PC-3 (cell line): ENCODE data around the gene TANGO6.

ENCODE experiments used
- EZH2 ChIP-seq: fragments of 300-600 bp; sonication (generic); IDR thresholded peaks from one replicate; pipeline ENCODE4 v1.6.1; 2017; ENCODE audit warnings: antibody characterized with exemption, mild to moderate bottlenecking, low read length; ENCODE audit not compliant: unreplicated experiment
- TF ChIP-seq, protein P1 (sequence below): fragments of 300-600 bp; sonication (generic); conservative IDR thresholded peaks from 2 replicates; pipeline ENCODE4 v1.5.1; 2017; ENCODE audit warnings: antibody characterized with exemption, low read depth, mild to moderate bottlenecking, low read length

- TF ChIP-seq, protein P1, sequence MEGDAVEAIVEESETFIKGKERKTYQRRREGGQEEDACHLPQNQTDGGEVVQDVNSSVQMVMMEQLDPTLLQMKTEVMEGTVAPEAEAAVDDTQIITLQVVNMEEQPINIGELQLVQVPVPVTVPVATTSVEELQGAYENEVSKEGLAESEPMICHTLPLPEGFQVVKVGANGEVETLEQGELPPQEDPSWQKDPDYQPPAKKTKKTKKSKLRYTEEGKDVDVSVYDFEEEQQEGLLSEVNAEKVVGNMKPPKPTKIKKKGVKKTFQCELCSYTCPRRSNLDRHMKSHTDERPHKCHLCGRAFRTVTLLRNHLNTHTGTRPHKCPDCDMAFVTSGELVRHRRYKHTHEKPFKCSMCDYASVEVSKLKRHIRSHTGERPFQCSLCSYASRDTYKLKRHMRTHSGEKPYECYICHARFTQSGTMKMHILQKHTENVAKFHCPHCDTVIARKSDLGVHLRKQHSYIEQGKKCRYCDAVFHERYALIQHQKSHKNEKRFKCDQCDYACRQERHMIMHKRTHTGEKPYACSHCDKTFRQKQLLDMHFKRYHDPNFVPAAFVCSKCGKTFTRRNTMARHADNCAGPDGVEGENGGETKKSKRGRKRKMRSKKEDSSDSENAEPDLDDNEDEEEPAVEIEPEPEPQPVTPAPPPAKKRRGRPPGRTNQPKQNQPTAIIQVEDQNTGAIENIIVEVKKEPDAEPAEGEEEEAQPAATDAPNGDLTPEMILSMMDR = no peak
- TF ChIP-seq EZH2 = no peak
These were observed 97.5 kb downstream of the TANGO6 start for GRCh38 chr16:68940816-68941215.
